H1 (cell line): ENCODE results near the gene SIX3. TPM values are rescaled to one million over a fixed set of nuclear protein-coding genes. Genes with fewer than 3 reads are reported as not detected.
A peak's percentile ranks its signal among the peaks of the same experiment; 100 is the strongest.

Experiments used
- ASH2L ChIP-seq: fragments of 200-600, 300-600 bp; sonication (generic); IDR thresholded peaks from one replicate; pipeline ENCODE4 v1.7.1; 2017; ENCODE audit warnings: low read length
- ATF2 ChIP-seq: IDR thresholded peaks from 2 replicates; pipeline ENCODE4 v1.6.1; 2012; ENCODE audit warnings: low read length, inconsistent platforms
- ATF3 ChIP-seq: IDR thresholded peaks from 2 replicates; pipeline ENCODE4 v1.6.1; 2011; ENCODE audit warnings: low read depth, mild to moderate bottlenecking, low read length; ENCODE audit not compliant: insufficient read depth
- BACH1 ChIP-seq: IDR thresholded peaks from 2 replicates; pipeline ENCODE4 v1.6.1; 2012; ENCODE audit warnings: low read length, improper control_type of control experiment
- CEBPB ChIP-seq: IDR thresholded peaks from 2 replicates; pipeline ENCODE4 v1.6.1; 2012; ENCODE audit warnings: low read depth, low read length
- CHD2 ChIP-seq: IDR thresholded peaks from 2 replicates; pipeline ENCODE4 v1.6.1; 2012; ENCODE audit warnings: low read length, improper control_type of control experiment
- CTBP2 ChIP-seq: IDR thresholded peaks from 2 replicates; pipeline ENCODE4 v1.7.0; 2011; ENCODE audit warnings: borderline replicate concordance, mild to moderate bottlenecking, moderate library complexity, mixed read lengths, low read length; ENCODE audit not compliant: insufficient read depth, insufficient read length
- CTCF ChIP-seq, 3 experiments: IDR thresholded peaks; 1 replicate in 2 of 3; 2 replicates in 1 of 3; pipeline versions ENCODE4 v1.5.1 to v1.6.1; 2011; ENCODE audit warnings: low read length in 3 of 3, mild to moderate bottlenecking in 3 of 3, inconsistent platforms in 2 of 3, low read depth in 1 of 3, moderate library complexity in 1 of 3; ENCODE audit not compliant: insufficient read depth in 1 of 3; ENCODE audit errors: control extremely low read depth in 1 of 3
- EGR1 ChIP-seq: IDR thresholded peaks from 2 replicates; pipeline ENCODE4 v1.6.1; 2011; ENCODE audit warnings: low read depth, low read length, borderline replicate concordance
- EZH2 ChIP-seq: fragments of 200-600 bp; sonication (generic); IDR thresholded peaks from 2 replicates; pipeline ENCODE4 v1.7.1; 2012; ENCODE audit warnings: low read depth, mild to moderate bottlenecking, moderate library complexity, low read length, inconsistent platforms; ENCODE audit not compliant: severe bottlenecking
- HDAC6 ChIP-seq: IDR thresholded peaks from one replicate; pipeline ENCODE4 v1.7.1; 2012; ENCODE audit warnings: low read depth, mild to moderate bottlenecking, inconsistent platforms, low read length, moderate library complexity
- JUND ChIP-seq: IDR thresholded peaks from 2 replicates; pipeline ENCODE4 v1.6.1; 2011; ENCODE audit warnings: mild to moderate bottlenecking, improper control_type of control experiment, low read length
- MAFK ChIP-seq: IDR thresholded peaks from 2 replicates; pipeline ENCODE4 v1.6.1; 2012; ENCODE audit warnings: low read depth, mild to moderate bottlenecking, improper control_type of control experiment, low read length
- PHF8 ChIP-seq: fragments of 200-600 bp; sonication (generic); conservative IDR thresholded peaks from 2 replicates; pipeline ENCODE4 v1.7.1; 2012; ENCODE audit warnings: low read depth, mild to moderate bottlenecking, inconsistent platforms, low read length, moderate library complexity
- POLR2A ChIP-seq, 2 experiments: IDR thresholded peaks; 1 replicate in 1 of 2; 2 replicates in 1 of 2; pipeline ENCODE4 v1.6.1; 2011; ENCODE audit warnings: low read depth in 2 of 2, low read length in 2 of 2, mild to moderate bottlenecking in 2 of 2; ENCODE audit errors: control extremely low read depth in 1 of 2
- RBBP5 ChIP-seq: IDR thresholded peaks from 2 replicates; pipeline ENCODE4 v1.7.1; 2012; ENCODE audit warnings: low read depth, mild to moderate bottlenecking, inconsistent platforms, low read length, moderate library complexity, borderline replicate concordance
- SIX5 ChIP-seq: IDR thresholded peaks from 2 replicates; pipeline ENCODE4 v1.6.1; 2011; ENCODE audit warnings: mild to moderate bottlenecking, low read depth, low read length
- TAF7 ChIP-seq: optimal IDR thresholded peaks from 2 replicates; pipeline ENCODE3; 2011; ENCODE audit warnings: low read depth, mild to moderate bottlenecking, inconsistent platforms, low read length, moderate library complexity, borderline replicate concordance
- TEAD4 ChIP-seq: IDR thresholded peaks from 2 replicates; pipeline ENCODE4 v1.6.1; 2012; ENCODE audit warnings: low read depth, low read length, inconsistent platforms, mixed read lengths
- ZNF274 ChIP-seq: IDR thresholded peaks from 2 replicates; pipeline ENCODE4 v1.7.0; 2012; ENCODE audit warnings: low read length, borderline replicate concordance; ENCODE audit errors: extremely low read depth
- polyA plus RNA-seq, 7 experiments: library from polyadenylated mRNA; depleted of rRNA in 3 of 7; stranded (reverse) in 5 of 7; unstranded in 2 of 7; fragments of >200 nt in 5 of 7; fragments of 200-250 nt in 2 of 7; gene quantifications; 1 replicate in 5 of 7; 2 replicates in 1 of 7; 4 replicates in 1 of 7; pipeline versions ENCODE4 v1.2.1 to v1.2.3, GENCODE V29; 2011 to 2013; ENCODE audit warnings: missing spikeins in 2 of 7, mixed read lengths in 2 of 7
- total RNA-seq: library from RNA; stranded (reverse); fragmentation: NEBNext Ultra II Directional; extraction: Animal tissue kit (Norgen Biotek cat#: 25700); gene quantifications from 2 replicates; pipeline ENCODE4 v1.2.1, GENCODE V29; 2021

SIX3 gene
- total and polyA plus RNA-seq, 2 of the 8 experiments (the other 6 are each of a cell fraction or from before 2014, with no cell fraction given), result 0.02 to 0.19 TPM

- TF ChIP-seq TAF7, result no peak
- peak; percentile 81 for TF ChIP-seq RBBP5
- TF ChIP-seq HDAC6, result no peak
- no peak for TF ChIP-seq ATF3
- TF ChIP-seq POLR2A (IDR thresholded peaks at IDR 0.05; ENCODE audit: control extremely low read depth in 1 of 2, low read depth in 2 of 2, low read length in 2 of 2), result no peak
- TF ChIP-seq CTCF (IDR thresholded peaks at IDR 0.05; ENCODE audit: control extremely low read depth in 1 of 3, insufficient read depth in 1 of 3, low read depth in 1 of 3, low read length in 3 of 3), result no peak
- TF ChIP-seq JUND, result no peak
- TF ChIP-seq EZH2, result peak; percentile 77
- TF ChIP-seq EGR1, result no peak
- no peak for TF ChIP-seq ATF2
- no peak for TF ChIP-seq TEAD4
- TF ChIP-seq BACH1, result no peak
- peak; percentile 92 for TF ChIP-seq CEBPB
- TF ChIP-seq CHD2, result no peak
- TF ChIP-seq SIX5, result no peak
- TF ChIP-seq ZNF274, result no peak
- peak; percentile 60 for TF ChIP-seq CTBP2
- TF ChIP-seq MAFK, result no peak
- TF ChIP-seq PHF8, result no peak
- TF ChIP-seq ASH2L, result peak; percentile 61
Observed at GRCh38 chr2:44934983-44935728, 6.3 kb upstream of the SIX3 start (continued).
